GM10266 (cell line): ENCODE results near the gene RASGEF1C.

ENCODE experiments used
- DNase-seq: peaks from one replicate; pipeline ENCODE4 v3.0.0; 2012; ENCODE audit errors: extremely low spot score
- CTCF ChIP-seq: IDR thresholded peaks from 2 replicates; pipeline ENCODE4 v1.5.1; 2012; ENCODE audit warnings: mild to moderate bottlenecking, low read depth; ENCODE audit not compliant: control insufficient read depth, insufficient read depth; ENCODE audit errors: missing control alignments

Gene RASGEF1C

GRCh38 chr5:180100621-180101450 lies 108.2 kb downstream of the RASGEF1C start:
- no peak for TF ChIP-seq CTCF
- no peak for DNase-seq

- no peak for DNase-seq
- TF ChIP-seq CTCF: no peak
These were observed 109.0 kb downstream of the RASGEF1C start for GRCh38 chr5:180099733-180100611.

- DNase-seq: no peak
- no peak for TF ChIP-seq CTCF
These were observed 109.8 kb downstream of the RASGEF1C start for GRCh38 chr5:180098991-180099732.

DNA sequence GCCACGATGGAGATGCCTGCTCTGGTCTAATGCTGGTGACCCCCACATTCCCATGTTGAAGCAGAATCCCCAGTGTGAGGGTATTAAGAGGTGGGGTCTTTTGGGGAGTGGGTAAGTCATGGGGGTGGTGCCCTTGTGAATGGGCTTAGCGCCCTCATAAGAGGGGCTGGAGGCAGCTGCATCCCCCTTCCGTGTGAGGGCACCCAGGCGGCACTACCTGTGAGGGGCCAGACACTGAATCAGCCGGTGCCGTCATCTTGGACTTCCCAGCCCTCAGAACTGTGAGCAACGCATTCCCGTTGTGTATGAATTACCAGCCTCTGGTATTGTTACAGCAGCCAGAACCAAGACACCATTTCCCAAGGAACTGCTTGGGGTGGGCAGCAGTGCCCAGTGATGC lies 110.5 kb downstream of the RASGEF1C start:
- no peak for TF ChIP-seq CTCF
- DNase-seq: no peak

- TF ChIP-seq CTCF: no peak
- DNase-seq: no peak
These were observed 111.1 kb downstream of the RASGEF1C start for GRCh38 chr5:180097926-180098325.

DNA sequence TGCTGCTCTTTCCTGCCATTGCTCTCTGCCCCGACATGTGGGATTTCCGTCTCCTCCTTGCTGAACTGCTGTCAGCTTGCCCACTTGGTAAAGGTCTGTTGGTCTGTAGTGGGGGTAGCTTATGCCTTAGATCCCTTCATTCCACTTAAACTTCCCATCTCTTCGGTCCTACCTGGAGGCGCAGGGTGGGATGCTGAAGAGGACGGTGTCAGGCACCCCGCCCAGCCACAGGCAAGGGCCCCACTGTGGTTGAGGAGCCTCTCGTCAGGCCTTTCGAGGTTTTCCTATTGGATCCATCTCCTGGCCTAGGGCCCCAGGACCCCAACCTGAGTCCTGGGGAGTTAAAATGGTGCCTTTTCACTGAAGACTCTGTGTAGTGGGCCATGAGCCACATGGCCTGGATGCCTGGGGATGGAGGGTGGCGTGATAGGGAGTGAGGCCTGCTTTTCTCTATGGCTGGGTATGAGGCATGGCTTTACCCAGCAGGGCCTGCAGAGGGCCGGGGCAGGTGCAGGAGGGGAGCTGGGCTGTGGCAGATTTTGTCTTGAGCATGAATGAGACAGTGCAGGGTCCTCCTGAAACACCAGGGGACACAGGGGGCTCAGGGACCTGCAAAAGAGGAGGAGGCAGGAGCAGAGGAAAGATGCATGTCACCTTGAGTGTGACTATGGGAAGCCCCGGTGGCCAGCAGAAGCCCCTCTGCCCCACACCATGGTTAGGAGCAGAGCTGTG lies 111.7 kb downstream of the RASGEF1C start:
- DNase-seq: no peak
- TF ChIP-seq CTCF: no peak
